Brain microvascular endothelial cell (primary cell): ENCODE measurements around the gene SIGLEC12.

Source experiments
- DNase-seq: peaks from one replicate; pipeline ENCODE4 v3.0.0-alpha.2; 2020
- H3K27ac ChIP-seq: fragments of 250-450 bp; sonication (Bioruptor Pico); 2 replicates; pipeline ENCODE4 v1.5.1; 2020; ENCODE audit warnings: mild to moderate bottlenecking, moderate library complexity
- H3K27me3 ChIP-seq: fragments of 250-450 bp; sonication (Bioruptor Pico); replicated peaks from 2 replicates; pipeline ENCODE4 v1.5.1; 2020; ENCODE audit warnings: mild to moderate bottlenecking
- H3K36me3 ChIP-seq: fragments of 250-450 bp; sonication (Bioruptor Pico); replicated peaks from 2 replicates; pipeline ENCODE4 v1.5.1; 2020; ENCODE audit warnings: mild to moderate bottlenecking
- H3K4me3 ChIP-seq: 2 replicates; pipeline ENCODE4 v1.5.1; 2011; ENCODE audit warnings: low read depth, mild to moderate bottlenecking, control low read depth, low read length, moderate library complexity
- CTCF ChIP-seq: IDR thresholded peaks from 2 replicates; pipeline ENCODE4 v1.5.1; 2011; ENCODE audit warnings: low read depth, mild to moderate bottlenecking, moderate library complexity, low read length, control low read depth, inconsistent platforms; ENCODE audit errors: missing control alignments
- in situ Hi-C: cut with HindIII; loops from 2 replicates; pipeline ENCODE4 v1.10.0; 2017; ENCODE audit warnings: low sequenced_read_pairs, low pct_ligation_motif_present

Gene SIGLEC12

GRCh38 chr19:51441410-51442390 lies 59.9 kb downstream of the SIGLEC12 start:
- TF ChIP-seq CTCF = no peak
- in situ Hi-C loops = no loop called here
- H3K27ac ChIP-seq = no peak overlapping the region
- H3K36me3 ChIP-seq = no peaks in the 10 kb centered on the region
- H3K4me3 ChIP-seq = no peak overlapping the region
- no peak for DNase-seq
- no peaks in the 10 kb centered on the region for H3K27me3 ChIP-seq
